B cell (primary cell): ENCODE measurements around the gene LSM12. TPM values are rescaled to one million over a fixed set of nuclear protein-coding genes. Genes with fewer than 3 reads are reported as not detected.

Experiments used
- ATAC-seq: fragments of 200-7000 bp; cut with Tn5 transposase; one replicate; pipeline ENCODE4 v1.10.0; 2021; ENCODE audit warnings: low read depth, mild to moderate bottlenecking, moderate number of reproducible peaks, moderate library complexity
- CTCF ChIA-PET: fragments of 350-600 bp; sonication (Branson Sonifier 250); formaldehyde crosslinking; loops from one replicate; lab custom pipeline; 2021; ENCODE audit warnings: antibody characterized with exemption, inconsistent platforms; lab: Charles Lee
- POLR2A ChIA-PET: fragments of 350-600 bp; sonication (Branson Sonifier 250); formaldehyde crosslinking; loops from one replicate; lab custom pipeline; 2021; ENCODE audit warnings: antibody characterized with exemption; lab: Charles Lee
- DNase-seq: peaks from one replicate; pipeline ENCODE4 v3.0.0; 2013
- H2AFZ ChIP-seq: 2 replicates; pipeline ENCODE4 v1.6.1; 2012; ENCODE audit warnings: mild to moderate bottlenecking, low read depth, low read length; ENCODE audit not compliant: insufficient read depth, poor library complexity, severe bottlenecking
- H3K27ac ChIP-seq, 2 donors: 1 replicate in 1 of 2; 2 replicates in 1 of 2; pipeline ENCODE4 v1.5.1; 2012 to 2013; ENCODE audit warnings: low read length in 2 of 2, mild to moderate bottlenecking in 2 of 2, moderate library complexity in 1 of 2
- H3K27me3 ChIP-seq, 4 experiments: fragments of 200-600 bp in 1 of 4; sonication (generic) in 1 of 4; replicated peaks in 1 of 4; 1 replicate in 2 of 4; 2 replicates in 2 of 4; pipeline versions ENCODE4 v1.6.1 to v1.7.0; 2013 to 2016; ENCODE audit warnings: low read length in 3 of 4, mild to moderate bottlenecking in 2 of 4, mixed read lengths in 1 of 4, moderate library complexity in 1 of 4; ENCODE audit not compliant: insufficient read depth in 4 of 4, control insufficient read depth in 3 of 4; ENCODE audit errors: control extremely low read depth in 1 of 4
- H3K36me3 ChIP-seq, 2 experiments: replicated peaks in 1 of 2; 1 replicate in 1 of 2; 2 replicates in 1 of 2; pipeline versions ENCODE4 v1.6.1 to v1.7.1; 2013; ENCODE audit warnings: low read length in 1 of 2; ENCODE audit not compliant: insufficient read depth in 2 of 2, control insufficient read depth in 1 of 2; ENCODE audit errors: control extremely low read depth in 1 of 2, extremely low read depth in 1 of 2
- H3K4me1 ChIP-seq, 2 donors: fragments of 200-600 bp in 1 of 2; sonication (generic) in 1 of 2; 1 replicate in 1 of 2; 2 replicates in 1 of 2; pipeline versions ENCODE4 v1.5.1 to v1.6.1; 2013 to 2017; ENCODE audit warnings: low read length in 2 of 2; ENCODE audit not compliant: control insufficient read depth in 2 of 2, insufficient read depth in 2 of 2
- H3K4me2 ChIP-seq: replicated peaks from 2 replicates; pipeline ENCODE3; 2012; ENCODE audit warnings: mild to moderate bottlenecking, low read depth, low read length; ENCODE audit not compliant: poor library complexity, severe bottlenecking
- H3K4me3 ChIP-seq, 5 experiments: fragments of 200-600 bp in 1 of 5; sonication (generic) in 1 of 5; 1 replicate in 3 of 5; 2 replicates in 2 of 5; pipeline versions ENCODE4 v1.5.1 to v1.7.0; 2011 to 2016; ENCODE audit warnings: low read length in 4 of 5, mild to moderate bottlenecking in 4 of 5, low read depth in 2 of 5, control low read depth in 1 of 5, moderate library complexity in 1 of 5; ENCODE audit not compliant: insufficient read depth in 1 of 5; ENCODE audit errors: control extremely low read depth in 1 of 5, extremely low read depth in 1 of 5
- H3K79me2 ChIP-seq: fragments of 200-600 bp; sonication (generic); one replicate; pipeline ENCODE4 v1.6.0; 2016; ENCODE audit warnings: low read length; ENCODE audit not compliant: control insufficient read depth, insufficient read depth
- H3K9ac ChIP-seq: fragments of 200-600 bp; sonication (generic); 2 replicates; pipeline ENCODE4 v1.6.1; 2017; ENCODE audit warnings: mild to moderate bottlenecking, low read length, moderate library complexity
- H3K9me3 ChIP-seq, 3 donors: one replicate each; pipeline versions ENCODE4 v1.6.1 to v1.7.1; 2013; ENCODE audit warnings: low read length in 2 of 3; ENCODE audit not compliant: control insufficient read depth in 2 of 3, insufficient read depth in 1 of 3; ENCODE audit errors: control extremely low read depth in 1 of 3
- H4K20me1 ChIP-seq: 2 replicates; pipeline ENCODE4 v1.6.0; 2012; ENCODE audit warnings: mild to moderate bottlenecking, low read length; ENCODE audit not compliant: insufficient read depth, control insufficient read depth, poor library complexity, severe bottlenecking
- H3K27ac Mint-ChIP-seq: one replicate; pipeline ENCODE4 v1.8.0; 2021; ENCODE audit warnings: mixed read lengths
- H3K27me3 Mint-ChIP-seq: one replicate; pipeline ENCODE4 v1.8.0; 2021; ENCODE audit warnings: mixed read lengths
- H3K4me1 Mint-ChIP-seq: one replicate; pipeline ENCODE4 v1.8.0; 2021; ENCODE audit warnings: mixed read lengths
- H3K4me3 Mint-ChIP-seq: one replicate; pipeline ENCODE4 v1.8.0; 2021; ENCODE audit warnings: mixed read lengths
- H3K9me3 Mint-ChIP-seq: one replicate; pipeline ENCODE4 v1.8.0; 2022; ENCODE audit warnings: mixed read lengths; ENCODE audit not compliant: insufficient read depth
- CTCF ChIP-seq: fragments of 200-600 bp; IDR thresholded peaks from one replicate; pipeline ENCODE4 v1.8.0; 2022; ENCODE audit warnings: antibody characterized with exemption, mild to moderate bottlenecking
- EZH2 ChIP-seq: IDR thresholded peaks from 2 replicates; pipeline ENCODE4 v1.6.1; 2012; ENCODE audit warnings: borderline replicate concordance, low read depth, mild to moderate bottlenecking, moderate library complexity, low read length; ENCODE audit not compliant: insufficient read depth, poor library complexity, severe bottlenecking
- WGBS: methylation state at CpG from one replicate; pipeline ENCODE4 v1.1.5; 2013; ENCODE audit warnings: missing lambda C conversion rate; ENCODE audit not compliant: insufficient coverage; 5-methylcytosine and 5-hydroxymethylcytosine counted together
- intact Hi-C: fragments of 100-400 bp; cut with micrococcal nuclease; formaldehyde crosslinking; loops from one replicate; pipeline ENCODE4 v1.10.0; 2022
- polyA plus RNA-seq: library from polyadenylated mRNA; depleted of rRNA; stranded (reverse); fragments of >200 nt; gene quantifications from 2 replicates; pipeline ENCODE4 v1.2.3, GENCODE V29; 2012
- total RNA-seq, 2 donors: library from RNA; stranded (reverse); fragments of 120-200 nt in 1 of 2; gene quantifications; 1 replicate in 1 of 2; 2 replicates in 1 of 2; pipeline versions ENCODE4 v1.2.3 to v1.2.4, GENCODE V29; 2013 to 2022

LSM12 gene
- total and polyA plus RNA-seq, 2 donors (not counting 1 experiment from before 2014, with no cell fraction given) = 16.8 to 31.2 TPM

- WGBS = 98% methylated on average over 3 of the region's 6 CpGs
- Histone ChIP-seq H3K27me3 (peaks cover 0 to 28% (median 11%) of the 10 kb centered on the region in 4 experiments), H3K9me3 (peaks cover 0 to 19% (median 0%) of the 10 kb centered on the region in 3 donors), H4K20me1 (no peaks in the 10 kb centered on the region), H3K9ac (no peak overlapping the region), H3K27ac (no peak overlapping the region), H3K36me3 (peaks cover 0 to 11% of the 10 kb centered on the region in 2 experiments), H3K4me1 (peaks cover 37 to 42% of the 10 kb centered on the region in 2 donors), H3K4me3 (no peak overlapping the region), H2AFZ (no peak overlapping the region), H3K4me2 (peak overlapping the region; percentile 100), H3K79me2 (peaks cover 20% of the 10 kb centered on the region)
- no peak for DNase-seq
- TF ChIP-seq CTCF (no peak), EZH2 (no peak)
- no peak for ATAC-seq
- Mint-ChIP-seq H3K27ac (peak overlapping the region; percentile 76), H3K4me1 (peaks cover 36% of the 10 kb centered on the region), H3K27me3 (peaks cover 11% of the 10 kb centered on the region), H3K4me3 (peak overlapping the region; percentile 95), H3K9me3 (no peaks in the 10 kb centered on the region)
- intact Hi-C loops = loop anchor here (5.0 kb wide), 1 partner anchor 1139 kb away; the partner anchor contains the start of gene HEXIM1
- ChIA-PET POLR2A (interaction anchor here (0.6 kb wide), 1 partner anchor 339 kb away, joined by 3 read pairs; no protein-coding TSS in a partner anchor), CTCF (interaction anchor here (1.2 to 2.5 kb wide), 3 partner anchors 64 to 115 kb away, joined by 4 to 7 read pairs (median 7); partner anchors contain the start of gene HDAC5)
These were observed 58.1 kb downstream of the LSM12 start for GRCh38 chr17:44008205-44008909.
